Measurements from ENCODE around the gene RPUSD1. TPM values are rescaled to one million over a fixed set of nuclear protein-coding genes. Genes with fewer than 3 reads are reported as not detected.

RPUSD1 gene
- total RNA-seq, 1 experiment from 2014 or later = 48.6 TPM

DNA sequence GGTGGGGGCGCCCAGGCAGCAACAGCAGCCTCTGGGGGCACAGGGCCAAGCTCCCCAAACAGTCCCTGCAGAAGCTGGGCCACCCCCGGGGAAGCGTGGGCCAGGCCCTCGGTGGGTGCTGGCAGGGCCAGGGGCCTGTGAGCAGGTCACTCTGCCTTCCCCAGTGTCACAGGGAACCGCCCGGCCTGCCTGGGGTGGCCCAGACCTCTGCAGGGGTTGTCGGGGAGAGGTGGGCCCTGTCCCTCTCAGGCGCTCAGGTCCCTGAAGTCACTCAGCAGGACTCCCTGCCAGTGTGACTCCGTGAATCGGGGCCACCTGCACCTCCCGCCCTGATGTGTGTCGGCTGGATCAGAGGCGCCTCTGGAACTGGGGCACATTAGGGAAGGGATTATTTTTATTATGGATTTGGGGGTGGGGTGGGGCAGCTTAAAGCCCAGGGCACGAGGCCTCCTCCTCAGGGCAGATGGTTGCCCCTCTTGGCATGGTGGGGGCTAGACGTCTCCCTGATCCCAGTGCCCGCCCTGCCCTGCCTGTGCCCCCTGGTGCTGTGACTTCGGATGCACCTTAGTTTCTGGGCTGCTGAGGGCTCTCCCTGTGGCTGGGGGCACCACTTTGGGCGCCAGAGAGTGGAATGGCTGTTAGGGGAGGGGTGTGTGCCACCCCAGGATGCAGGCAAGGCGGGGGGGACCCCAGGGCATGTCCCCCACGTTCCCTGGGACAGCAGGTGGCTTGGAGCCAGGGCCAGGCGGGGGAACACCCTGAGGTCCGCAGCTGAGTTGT lies 13.6 kb upstream of the RPUSD1 start:
- H3K27ac ChIP-seq (ENCODE audit: insufficient read length, low read depth, low read length) = no peak overlapping the region
- H3K79me1 ChIP-seq (ENCODE audit: insufficient read depth, low read depth, low read length, poor library complexity, severe bottlenecking) = no peaks in the 10 kb centered on the region
- H2BK120ac ChIP-seq (ENCODE audit: low read depth, low read length, poor library complexity, severe bottlenecking) = no peak overlapping the region
- no peaks in the 10 kb centered on the region for H4K20me1 ChIP-seq (ENCODE audit: control insufficient read depth, insufficient read depth, insufficient read length)
- no peak overlapping the region for H3K4me2 ChIP-seq (ENCODE audit: insufficient read depth, insufficient read length, low read length)
- no peak overlapping the region for H2BK15ac ChIP-seq (ENCODE audit: low read depth, low read length)
- H3K56ac ChIP-seq (ENCODE audit: insufficient read length, low read depth, low read length) = no peak overlapping the region
- no peak overlapping the region for H4K8ac ChIP-seq (replicated peaks; ENCODE audit: insufficient read length, low read depth, low read length)
- H3K4ac ChIP-seq (ENCODE audit: low read depth, low read length) = no peak overlapping the region
- Mint-ChIP-seq H3K9me3 (peaks cover 0 to 3% of the 10 kb centered on the region in 2 experiments; a peak in 1 of 5 replicates), H3K27ac (no peak overlapping the region), H3K4me1 (no peaks in the 10 kb centered on the region), H3K4me3 (no peak overlapping the region), H3K27me3 (ENCODE audit: low read depth) (peaks cover 68% of the 10 kb centered on the region), H3K36me3 (ENCODE audit: insufficient read depth in 1 of 3, low read depth in 3 of 3) (peaks cover 6 to 17% (median 14%) of the 10 kb centered on the region in 3 experiments; a peak in 6 of 7 replicates)
- H3K4me1 ChIP-seq (ENCODE audit: insufficient read depth, low read length) = no peaks in the 10 kb centered on the region
- H2BK5ac ChIP-seq (ENCODE audit: insufficient read length, low read length) = no peak overlapping the region
- no peak for DNase-seq
- no peak overlapping the region for H4K5ac ChIP-seq (ENCODE audit: insufficient read length, low read depth, low read length)
- no peak overlapping the region for H2AFZ ChIP-seq (ENCODE audit: low read length)
- no peak overlapping the region for H3K14ac ChIP-seq (ENCODE audit: insufficient read depth, low read length)
- no peak overlapping the region for H2BK20ac ChIP-seq (ENCODE audit: low read depth, low read length, poor library complexity, severe bottlenecking)
- no peak overlapping the region for H3K9ac ChIP-seq (ENCODE audit: extremely low read depth, insufficient read length, low read length)
- no peak overlapping the region for H3K23ac ChIP-seq (ENCODE audit: insufficient read length, low read depth, low read length)
- no peak for TF ChIP-seq CTCF (conservative IDR thresholded peaks at IDR 0.05)
- no peak overlapping the region for H3K18ac ChIP-seq (ENCODE audit: insufficient read length, low read depth, low read length)
- peaks cover 4% of the 10 kb centered on the region for H3K23me2 ChIP-seq (ENCODE audit: insufficient read length, low read depth, low read length, poor library complexity, severe bottlenecking)
- H2BK12ac ChIP-seq (ENCODE audit: insufficient read length, low read depth, low read length) = no peak overlapping the region
- no peak overlapping the region for H2AK5ac ChIP-seq (ENCODE audit: insufficient read length, low read length)
- no peaks in the 10 kb centered on the region for H3K9me3 ChIP-seq (ENCODE audit: control insufficient read depth, low read depth, low read length)
- H4K91ac ChIP-seq (ENCODE audit: insufficient read length, low read depth, low read length) = no peak overlapping the region
- H3K27me3 ChIP-seq (ENCODE audit: insufficient read depth, low read length) = peaks cover 5% of the 10 kb centered on the region; the same call in 1 of the 2 replicates
- no peaks in the 10 kb centered on the region for H3K79me2 ChIP-seq (ENCODE audit: insufficient read depth, low read length)
- H3T11ph ChIP-seq (ENCODE audit: low read length) = no peak overlapping the region
- no CpG with 5 or more reads among the region's 22 CpGs for WGBS (ENCODE audit: extremely low coverage, insufficient read length, low lambda C conversion rate)

All from H9 (cell line).